NAMALWA (cell line): ENCODE measurements around the gene CDR2.

ENCODE experiments used
- DNase-seq: peaks from one replicate; pipeline ENCODE4 v3.0.0-alpha.2; 2015; ENCODE audit warnings: low spot score

The CDR2 gene

DNA sequence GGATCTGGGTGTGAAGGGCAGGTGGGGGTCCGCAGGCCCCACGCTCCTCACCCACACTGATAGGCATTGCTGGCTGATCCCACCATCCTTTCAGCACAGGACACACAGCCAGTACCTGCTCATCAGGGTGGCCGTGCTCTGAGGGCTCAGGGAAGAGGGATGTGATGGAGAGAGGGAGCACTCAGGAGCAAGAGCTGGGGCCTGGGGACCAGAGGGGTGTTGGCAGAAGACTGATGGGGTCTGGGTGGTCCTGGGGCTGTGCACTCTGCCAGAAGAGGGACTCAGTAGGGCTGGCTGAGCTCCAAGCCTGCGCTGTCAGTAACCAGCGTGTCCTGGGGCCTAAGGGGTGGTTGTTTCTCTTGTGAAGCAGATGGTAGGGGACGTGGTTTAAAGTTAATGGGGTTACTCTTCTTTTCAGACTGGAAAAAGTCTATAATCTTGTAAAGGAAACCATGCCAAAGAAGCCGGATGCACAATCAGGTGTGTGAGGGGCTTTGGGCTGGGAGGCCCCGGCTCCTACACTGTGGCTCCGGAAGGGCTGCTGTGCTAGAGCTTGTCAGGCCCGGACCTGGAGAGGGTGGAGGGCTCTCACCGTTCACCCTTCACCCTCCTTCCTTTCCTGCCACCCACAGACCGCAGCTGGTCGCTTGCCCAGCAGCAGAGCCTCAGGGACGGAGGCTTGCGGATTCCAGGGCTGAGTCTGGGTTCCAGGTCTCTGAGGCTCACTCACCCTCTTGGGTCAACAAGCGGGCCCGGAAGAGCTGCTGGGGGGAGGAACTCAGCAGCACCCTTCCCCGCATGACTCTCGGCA lies 49.4 kb downstream of the CDR2 start:
- DNase-seq, result no peak

DNA sequence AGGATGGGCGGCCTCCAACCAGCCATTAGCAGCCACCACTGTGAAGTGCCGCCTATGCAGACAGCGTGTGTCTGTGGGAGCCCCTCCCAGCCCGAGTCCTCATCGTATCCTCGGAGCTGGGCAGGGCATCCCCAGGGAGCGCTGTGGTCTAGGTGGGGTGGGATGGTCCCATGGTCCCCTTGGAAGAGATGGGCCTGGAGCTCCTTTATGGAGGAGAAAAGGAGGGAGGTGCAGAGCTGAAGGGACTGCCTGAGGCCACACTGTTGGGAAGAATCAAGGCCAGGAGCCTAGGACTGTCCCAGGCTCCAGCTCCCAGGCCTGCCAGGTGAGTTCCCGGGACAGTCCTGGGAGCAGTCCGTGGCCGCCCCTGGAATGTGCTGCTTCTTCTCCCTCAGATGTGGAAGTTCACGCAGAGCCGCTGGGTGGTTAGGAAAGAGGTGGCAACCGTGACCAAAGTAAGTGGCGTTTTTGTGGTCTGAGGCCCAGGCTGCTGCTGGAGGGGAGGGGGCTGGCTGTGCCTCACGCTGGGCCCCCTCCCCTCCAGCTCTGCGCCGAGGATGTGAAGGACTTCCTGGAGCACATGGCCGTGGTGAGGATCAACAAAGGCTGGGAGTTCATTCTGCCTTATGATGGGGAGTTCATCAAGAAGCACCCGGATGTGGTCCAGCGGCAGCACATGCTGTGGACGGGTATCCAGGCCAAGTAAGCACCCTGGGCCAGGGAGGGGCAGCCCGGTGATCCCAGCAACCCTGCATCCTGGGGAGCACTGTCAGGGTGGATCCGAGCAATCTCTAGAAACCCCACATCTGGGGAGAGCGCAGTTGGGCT lies 50.2 kb downstream of the CDR2 start:
- no peak for DNase-seq

DNA sequence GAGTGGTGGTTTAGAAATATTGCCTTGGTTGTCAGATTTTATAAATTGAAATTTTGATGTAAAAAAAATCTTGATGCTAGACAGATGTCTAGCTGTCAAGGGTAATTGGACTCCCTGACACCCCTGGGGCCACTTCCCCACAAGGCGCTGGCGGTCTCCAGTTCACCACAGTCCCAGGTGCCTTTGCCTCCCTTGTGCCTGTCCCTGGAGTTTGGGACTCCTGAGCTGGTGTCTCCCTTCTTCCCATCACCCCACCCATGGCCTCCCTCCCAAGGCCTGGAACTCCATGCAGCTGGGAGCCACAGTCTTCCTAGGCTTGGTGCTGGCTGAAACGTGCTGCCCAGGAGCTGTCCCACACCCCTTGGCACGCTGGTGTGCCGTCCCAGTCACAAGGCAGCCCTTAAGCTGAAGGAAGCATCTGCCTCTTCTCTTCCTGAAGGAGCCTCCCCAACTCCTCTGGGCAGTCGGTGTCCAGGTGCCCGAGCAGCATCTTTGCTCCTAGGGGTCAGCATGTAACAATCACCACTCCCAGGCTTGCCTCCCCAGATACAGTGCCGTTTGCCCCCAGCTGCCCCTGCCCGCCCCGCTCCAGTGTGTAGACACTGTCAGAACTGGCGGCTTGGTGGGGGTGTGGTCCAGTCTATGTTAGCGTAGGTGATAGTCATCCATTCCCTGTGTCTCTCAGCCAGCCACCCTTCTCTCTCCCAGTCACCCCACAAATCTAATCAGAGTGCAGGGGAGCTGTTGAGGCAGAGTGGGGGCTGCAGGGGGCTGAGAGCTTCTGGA lies 51.1 kb downstream of the CDR2 start:
- no peak for DNase-seq

DNA sequence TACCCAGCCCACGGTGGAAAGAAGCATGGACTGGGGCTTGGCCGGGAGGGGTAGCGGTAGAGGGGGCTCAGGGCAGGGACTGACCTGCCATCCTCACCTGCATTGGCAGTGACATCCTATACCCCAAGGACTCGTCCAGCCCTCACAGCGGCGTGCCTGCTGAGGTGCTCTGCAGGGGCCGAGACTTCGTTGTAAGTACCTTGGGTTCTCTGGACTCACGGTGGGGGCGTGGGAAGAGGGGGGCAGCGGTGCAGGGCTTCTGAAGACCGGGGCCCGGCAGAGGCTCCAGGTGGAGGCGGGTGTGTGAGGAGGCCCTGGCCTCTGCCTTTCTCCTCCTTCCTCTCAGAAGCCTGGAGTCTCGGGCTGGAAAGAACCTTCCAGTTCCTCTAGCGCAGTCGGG lies 51.7 kb downstream of the CDR2 start:
- DNase-seq, result no peak

DNA sequence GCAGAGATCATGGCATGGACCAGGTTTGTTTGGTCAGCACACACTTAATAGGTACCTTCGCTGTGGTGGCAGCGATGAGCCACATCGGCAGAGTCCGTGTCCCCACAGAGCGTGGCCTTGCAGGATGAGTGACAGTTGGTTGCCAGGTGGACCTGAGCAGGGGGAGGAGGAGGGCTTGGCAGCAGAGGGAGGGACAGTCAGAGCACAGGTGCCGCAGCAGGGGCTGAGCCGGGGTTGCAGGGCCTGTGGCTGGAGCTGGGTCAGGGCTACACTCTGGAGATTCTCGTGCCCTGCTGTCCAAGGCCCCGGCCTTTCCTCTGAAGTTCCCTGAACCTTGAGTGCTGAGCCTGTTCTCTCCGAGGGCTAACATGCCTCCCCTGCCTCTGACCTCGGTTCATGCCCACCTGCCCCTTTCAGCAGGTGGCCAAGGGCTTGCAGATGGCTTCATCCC lies 52.4 kb downstream of the CDR2 start:
- no peak for DNase-seq

DNA sequence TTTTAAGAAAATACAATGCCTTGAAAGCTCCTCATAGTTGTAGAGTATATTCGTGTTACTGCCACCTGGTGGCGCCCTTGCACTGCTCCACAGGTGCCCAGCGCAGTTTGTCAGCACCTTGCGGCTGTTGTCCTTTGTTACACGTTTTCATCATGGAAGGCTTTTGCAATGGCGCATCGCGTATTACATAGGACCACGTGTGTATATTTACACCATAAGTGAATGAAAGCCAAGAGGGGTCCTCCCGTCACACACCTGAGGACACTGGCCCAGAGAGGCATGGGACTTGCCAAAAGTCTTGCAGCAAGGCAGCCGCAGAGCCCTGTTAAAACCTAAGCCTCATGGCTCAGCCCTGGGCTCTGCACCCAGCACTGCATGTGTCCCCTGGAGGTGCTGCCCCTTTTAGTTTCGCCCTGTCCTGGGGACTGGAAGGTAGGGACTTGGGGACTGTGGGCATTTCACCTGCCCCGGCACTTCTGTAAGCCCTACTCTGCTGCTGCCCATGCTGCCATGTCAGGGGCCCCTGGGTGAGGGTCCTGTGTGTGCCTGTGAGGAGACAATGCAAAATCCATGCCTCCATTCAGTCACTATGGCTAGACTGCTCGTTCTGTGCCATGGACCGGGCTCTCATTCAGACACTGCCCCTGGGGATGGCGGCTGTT lies 52.9 kb downstream of the CDR2 start:
- peak; percentile 82 for DNase-seq

DNA sequence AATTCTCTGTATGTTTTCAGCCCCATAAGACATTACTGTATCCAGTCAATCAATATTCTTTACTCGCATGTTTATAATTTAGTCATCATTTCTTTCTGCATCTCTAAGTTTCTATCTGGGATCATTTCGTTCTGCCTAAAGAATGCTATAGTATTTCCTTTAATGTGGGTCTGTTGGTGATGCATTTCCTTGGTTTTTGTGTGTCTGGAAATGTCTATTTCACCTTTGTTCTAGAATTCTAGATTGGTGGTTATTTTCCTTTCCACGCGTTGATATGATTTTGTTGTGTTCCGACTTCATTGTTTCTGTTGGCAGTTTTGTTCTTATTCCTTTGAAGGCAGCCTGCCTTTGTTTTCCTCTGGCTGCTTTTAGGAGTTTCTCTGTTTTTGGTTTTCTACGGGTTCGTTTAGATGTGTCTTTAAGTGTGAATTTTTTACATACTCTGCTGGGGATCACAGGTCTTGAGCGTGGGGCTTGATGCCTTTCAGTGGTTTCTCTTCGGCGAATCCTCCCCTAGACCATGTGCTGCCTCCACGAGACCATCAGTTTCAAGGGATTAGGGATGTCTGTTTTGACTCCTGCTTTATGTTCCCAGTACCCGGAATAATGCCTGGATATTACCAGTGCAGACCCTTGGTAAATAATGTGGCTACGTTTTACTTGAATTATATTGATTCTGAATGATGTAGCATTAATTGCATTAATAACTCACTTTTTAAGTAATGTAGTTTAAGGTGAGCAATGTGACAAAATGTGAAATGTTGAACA lies 53.7 kb downstream of the CDR2 start:
- DNase-seq, result no peak

DNA sequence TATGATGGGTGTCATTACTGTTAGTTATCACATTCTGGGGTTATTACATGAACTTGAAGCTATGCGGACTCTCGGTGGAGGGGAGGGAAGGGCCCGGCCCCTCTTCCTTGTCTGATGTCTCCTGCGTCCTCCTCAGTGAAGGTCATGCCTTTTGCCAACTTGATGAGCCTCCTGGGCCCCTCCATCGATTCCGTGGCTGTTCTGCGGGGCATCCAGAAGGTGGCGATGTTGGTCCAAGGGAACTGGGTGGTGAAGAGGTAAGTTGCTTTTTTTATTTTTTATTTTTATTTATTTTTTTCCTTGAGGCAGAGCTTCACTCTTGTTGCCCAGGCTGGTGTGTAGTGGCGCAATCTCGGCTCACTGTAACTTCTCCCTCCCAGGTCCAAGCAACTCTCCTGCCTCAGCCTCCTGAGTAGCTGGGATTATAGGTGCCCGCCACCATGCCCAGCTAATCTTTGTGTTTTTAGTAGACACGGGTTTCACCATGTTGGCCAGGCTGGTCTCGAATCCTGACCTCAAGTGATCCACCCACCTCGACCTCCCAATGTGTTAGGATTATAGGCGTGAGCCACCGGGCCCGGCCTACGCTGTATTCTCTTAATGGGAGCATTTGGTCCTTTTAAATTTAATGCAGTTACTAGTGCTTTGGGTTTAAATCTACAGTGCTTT lies 55.6 kb downstream of the CDR2 start:
- DNase-seq, result peak; percentile 68

DNA sequence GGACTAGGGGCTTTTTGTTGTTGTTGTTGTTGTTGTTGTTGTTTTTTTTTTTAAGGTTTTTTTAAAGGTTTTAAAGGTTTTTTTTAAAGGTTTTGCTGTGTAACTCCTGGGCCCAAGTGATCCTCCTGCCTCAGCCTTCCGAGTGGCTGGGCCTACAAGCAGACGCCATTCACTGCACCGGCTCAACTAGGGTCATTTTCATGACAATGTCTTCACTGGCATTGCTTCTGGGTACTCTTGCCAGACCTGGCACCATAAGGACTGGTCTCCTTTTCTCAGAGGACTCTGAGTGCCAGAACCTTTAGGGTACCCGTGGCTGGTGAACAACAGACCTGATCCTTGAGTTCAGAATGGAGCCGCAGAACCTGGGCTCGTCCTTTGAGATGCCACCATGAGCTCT lies 56.8 kb downstream of the CDR2 start:
- no peak for DNase-seq

DNA sequence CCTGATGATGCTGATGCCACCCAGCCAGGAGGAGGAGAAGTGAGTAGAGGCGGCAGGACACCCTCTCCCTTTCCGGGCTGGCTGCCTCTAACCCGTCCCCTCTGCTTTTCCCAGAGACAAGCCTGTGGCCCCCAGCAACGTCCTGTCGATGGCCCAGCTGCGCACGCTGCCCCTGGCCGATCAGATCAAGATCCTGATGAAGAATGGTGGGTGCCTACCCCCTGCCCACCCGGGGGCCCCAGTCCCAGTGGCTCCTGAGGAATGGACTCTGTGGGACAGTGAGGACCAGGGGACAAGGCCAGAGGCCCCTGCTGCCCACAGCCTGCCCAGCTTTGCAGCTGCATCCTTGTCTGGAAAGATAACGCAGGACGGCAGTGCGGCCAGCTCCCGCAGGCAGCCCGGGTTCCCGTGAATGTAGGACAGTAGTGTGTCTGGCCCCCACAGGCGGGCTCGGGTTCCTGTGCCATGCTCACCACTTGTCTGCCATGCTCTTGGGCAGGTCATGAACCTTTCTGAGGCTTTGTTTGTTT lies 57.4 kb downstream of the CDR2 start:
- no peak for DNase-seq

DNA sequence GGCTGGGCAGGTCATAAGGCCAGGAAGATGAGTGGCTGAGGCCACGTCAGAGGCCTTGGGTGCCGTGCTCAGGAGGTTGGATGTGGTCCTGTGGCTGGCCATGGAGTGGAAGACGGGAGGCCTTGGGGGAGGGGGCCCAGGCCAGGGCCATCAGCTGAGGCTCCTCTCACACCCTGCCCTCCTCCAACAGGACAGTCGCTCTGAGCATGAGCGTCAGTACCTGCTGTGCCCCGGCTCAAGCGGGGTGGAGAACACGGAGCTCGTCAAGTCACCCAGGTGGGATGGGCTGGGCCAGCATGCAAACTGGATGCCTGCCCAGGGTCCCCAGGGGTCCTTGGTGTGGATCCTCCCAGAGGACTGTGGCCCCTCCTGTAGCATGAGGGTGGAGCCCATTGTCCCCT lies 58.0 kb downstream of the CDR2 start:
- no peak for DNase-seq

DNA sequence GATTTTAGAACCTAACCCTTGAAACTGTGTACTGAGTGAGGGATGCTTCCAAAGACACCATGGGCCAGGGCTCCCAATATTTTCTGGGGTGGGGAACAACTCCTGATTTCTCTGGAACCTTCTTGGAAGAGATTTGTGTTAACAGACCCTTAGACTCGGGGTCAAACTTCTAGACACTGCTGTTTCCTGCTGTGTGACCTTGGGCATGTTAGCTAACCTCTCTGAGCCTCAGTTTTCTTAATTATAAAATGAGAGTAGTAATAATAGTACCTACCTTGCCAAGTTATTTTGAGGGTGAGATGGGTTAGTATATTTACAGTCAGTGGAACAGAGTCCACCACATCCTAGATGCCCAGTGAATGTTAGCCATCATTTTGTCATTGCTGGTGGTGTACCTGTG lies 58.4 kb downstream of the CDR2 start:
- DNase-seq, result no peak

DNA sequence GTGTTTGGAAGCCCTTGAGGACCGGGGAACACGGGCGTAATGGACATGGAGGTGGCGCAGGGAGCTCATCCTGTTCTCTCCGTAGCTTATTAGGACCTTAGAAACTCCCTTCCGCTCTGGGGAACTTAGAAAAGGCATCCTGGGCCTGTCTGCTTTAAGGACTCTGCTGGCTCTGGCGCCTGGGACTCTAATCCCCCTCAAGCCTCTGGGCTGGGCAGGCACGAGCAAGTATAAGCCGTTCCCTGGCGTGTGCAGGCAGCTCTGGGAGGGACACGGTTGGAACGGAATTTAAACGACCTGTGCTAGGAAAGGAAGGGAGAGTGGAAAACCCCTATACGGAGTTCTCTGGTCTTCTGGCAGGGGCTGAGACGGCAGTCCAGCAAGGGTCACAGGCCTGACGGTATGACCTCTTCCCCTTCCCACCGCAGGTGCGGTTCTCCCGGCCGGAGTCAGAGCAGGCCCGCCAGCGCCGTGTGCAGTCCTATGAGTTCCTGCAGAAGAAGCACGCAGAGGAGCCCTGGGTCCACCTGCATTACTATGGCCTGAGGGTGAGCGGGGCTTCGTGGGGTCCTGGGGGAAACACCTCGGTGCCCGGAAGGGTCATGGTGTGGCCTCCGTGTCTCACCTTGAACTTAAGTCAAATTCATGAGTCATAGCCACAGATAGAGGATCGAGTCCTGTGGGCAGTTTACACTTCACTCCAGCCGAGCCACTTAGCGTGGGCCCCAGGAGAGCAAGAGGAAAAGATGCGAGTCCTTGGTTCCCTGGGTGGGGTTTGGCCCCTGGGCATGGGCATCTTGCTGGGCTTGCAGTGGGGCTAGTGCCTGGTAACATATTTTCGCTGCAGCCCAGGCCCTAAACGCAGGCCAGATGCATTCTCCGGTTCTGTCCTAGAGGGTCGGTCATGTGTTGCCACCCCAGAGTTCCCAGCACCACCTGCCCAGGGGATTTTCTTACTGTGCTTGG lies 59.5 kb downstream of the CDR2 start:
- DNase-seq, result no peak

DNA sequence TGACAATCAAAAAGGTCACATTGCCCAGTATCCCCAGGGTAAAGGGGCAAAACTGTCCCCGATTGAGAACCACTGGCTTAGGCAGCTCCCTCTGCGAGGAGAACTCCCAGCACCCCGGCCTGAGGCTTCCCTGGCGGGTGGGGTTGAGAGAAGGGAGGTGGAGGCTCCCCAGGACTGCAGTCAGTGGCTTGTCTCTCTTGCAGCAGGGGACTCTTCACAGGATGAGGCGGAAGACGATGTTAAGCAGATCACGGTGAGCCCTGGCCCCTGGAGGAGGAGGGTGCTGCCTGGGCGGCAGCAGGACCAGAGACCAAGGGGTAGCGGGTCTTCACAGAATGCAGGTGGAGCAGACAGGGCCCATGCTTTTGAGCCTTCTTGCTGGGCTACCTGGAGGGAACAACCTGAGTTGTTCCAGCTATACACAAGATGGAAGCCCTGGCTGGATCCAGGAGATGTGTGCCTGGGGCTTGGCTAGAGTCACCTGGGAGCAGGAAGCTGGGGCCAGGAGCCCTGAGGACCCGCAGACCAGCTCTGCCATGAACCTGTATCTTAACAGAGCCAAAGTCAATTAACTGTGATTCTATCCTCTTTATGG lies 60.4 kb downstream of the CDR2 start:
- DNase-seq, result no peak

DNA sequence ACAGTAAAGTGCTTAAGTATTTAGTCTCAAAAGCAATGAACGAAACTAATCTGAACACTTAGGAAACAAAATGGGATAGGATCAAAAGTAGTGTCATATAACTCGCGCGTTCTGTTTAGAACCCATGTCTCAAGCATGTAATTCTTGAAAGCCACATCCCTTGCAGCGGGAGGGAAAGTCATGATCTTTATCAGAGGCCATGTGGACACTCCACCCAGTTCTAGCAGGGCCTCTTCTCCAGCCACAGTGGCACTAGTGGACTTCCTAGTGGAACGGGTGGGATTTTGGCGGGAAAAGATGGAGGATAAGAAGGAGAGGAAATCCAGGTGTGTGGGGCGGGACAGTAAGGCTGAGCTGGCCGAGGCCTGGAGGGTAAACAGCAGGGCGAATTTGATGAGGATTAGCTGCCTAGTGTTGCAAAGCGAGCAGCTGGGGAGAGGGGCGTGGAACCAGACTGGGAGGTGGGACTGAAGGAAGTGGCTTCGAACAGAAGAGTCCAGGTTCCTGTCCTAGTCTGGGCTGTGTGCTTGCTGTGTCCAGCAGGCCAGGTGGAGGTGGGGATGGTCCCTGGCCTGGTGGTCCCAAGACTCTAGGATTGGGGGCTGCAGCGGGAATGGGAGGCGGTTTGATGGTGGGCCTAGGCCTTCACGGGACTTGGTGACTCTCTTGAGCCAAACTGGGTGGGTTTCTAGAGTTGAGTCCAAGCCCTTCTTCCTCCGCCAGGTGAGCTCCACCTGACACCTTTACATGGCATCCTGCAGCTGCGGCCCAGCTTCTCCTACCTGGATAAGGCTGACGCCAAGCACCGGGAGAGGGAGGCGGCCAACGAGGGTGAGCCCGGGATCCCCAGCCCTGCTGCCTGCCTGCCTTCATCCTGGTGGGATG lies 61.3 kb downstream of the CDR2 start:
- DNase-seq, result no peak

DNA sequence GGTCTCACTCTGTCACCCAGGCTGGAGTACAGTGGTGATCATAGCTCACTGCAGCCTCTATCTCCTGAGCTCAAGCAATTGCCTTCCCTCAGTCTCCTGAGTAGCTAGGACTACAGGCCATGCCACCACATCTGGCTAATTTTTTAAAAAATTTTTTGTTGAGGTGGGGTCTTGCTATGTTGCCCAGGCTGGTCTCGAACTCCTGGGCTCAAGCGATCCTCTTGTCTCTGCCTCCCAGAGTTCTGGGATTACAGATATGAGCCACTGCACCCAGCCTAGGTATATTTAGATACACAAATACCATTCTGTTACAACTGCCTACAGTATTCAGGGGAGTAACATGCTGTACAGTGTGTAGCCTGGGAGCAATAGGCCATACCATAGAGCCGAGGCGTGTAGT lies 62.9 kb downstream of the CDR2 start:
- DNase-seq, result no peak

DNA sequence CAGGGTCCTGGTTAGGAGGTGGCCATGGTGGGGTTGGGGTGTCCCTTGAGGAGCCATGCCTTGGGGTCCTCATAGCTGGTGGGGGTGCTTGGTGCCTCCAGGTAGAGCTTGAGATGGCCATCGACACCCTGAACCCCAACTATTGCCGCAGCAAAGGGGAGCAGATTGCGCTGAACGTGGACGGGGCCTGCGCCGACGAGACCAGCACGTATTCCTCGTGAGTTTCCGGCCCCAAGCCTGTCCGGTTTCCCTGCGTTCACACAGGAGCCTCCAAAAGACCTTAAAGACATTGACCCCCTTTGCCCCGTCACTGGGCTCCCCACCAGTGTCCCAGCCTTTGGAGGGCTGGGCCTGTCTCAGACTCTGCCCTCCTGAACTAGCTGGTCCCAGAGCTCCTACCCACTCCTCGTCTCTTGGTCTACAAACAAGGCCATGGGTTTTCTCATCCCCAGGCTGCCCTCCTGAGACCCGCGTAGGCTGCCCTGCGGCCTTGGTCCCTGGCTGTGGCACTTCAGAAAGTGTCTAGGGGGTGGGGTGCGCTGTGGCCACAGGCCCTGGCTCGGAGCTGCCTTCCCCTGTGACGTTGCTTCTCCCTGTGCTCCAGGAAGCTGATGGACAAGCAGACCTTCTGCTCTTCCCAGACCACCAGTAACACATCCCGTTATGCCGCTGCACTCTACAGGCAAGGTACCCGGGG lies 65.4 kb downstream of the CDR2 start:
- DNase-seq, result no peak
